OCI-LY3 (cell line): ENCODE results near the gene BANK1.

ENCODE experiments used
- H2AFZ ChIP-seq: fragments of 200-600, 300-600 bp; shearing (Covaris generic); 2 replicates; pipeline ENCODE4 v1.6.0; 2014; ENCODE audit warnings: antibody characterized with exemption, low read depth, low read length
- H3K27ac ChIP-seq: fragments of 200-600, 300-600 bp; sonication (generic); 2 replicates; pipeline ENCODE4 v1.5.1; 2014; ENCODE audit warnings: mild to moderate bottlenecking, low read length, moderate library complexity, mixed read lengths
- H3K27me3 ChIP-seq: fragments of 200-600, 300-600 bp; sonication (generic); 2 replicates; pipeline ENCODE4 v1.6.1; 2014; ENCODE audit warnings: low read depth, low read length, mixed read lengths
- H3K36me3 ChIP-seq: fragments of 200-600, 300-600 bp; sonication (generic); replicated peaks from 2 replicates; pipeline ENCODE3; 2014; ENCODE audit warnings: low read depth, low read length, mixed read lengths
- H3K4me1 ChIP-seq: fragments of 300-600, 200-600 bp; sonication (generic); 2 replicates; pipeline ENCODE4 v1.6.1; 2014; ENCODE audit warnings: low read length, mixed read lengths
- H3K4me2 ChIP-seq: fragments of 200-600, 300-600 bp; sonication (generic); 2 replicates; pipeline ENCODE4 v1.6.1; 2014; ENCODE audit warnings: low read length, mixed read lengths
- H3K4me3 ChIP-seq: fragments of 300-600, 200-600 bp; sonication (generic); 2 replicates; pipeline ENCODE4 v1.5.1; 2014; ENCODE audit warnings: antibody characterized with exemption, mild to moderate bottlenecking, low read length, moderate library complexity
- H3K79me2 ChIP-seq: fragments of 300-600, 200-600 bp; shearing (Covaris generic); 2 replicates; pipeline ENCODE4 v1.6.1; 2014; ENCODE audit warnings: mild to moderate bottlenecking, low read length, mixed read lengths
- H3K9ac ChIP-seq: fragments of 300-600, 200-600 bp; shearing (Covaris generic); 2 replicates; pipeline ENCODE4 v1.6.0; 2014; ENCODE audit warnings: mild to moderate bottlenecking, low read length, moderate library complexity
- H3K9me3 ChIP-seq: fragments of 200-600, 300-600 bp; shearing (Covaris generic); 2 replicates; pipeline ENCODE4 v1.6.1; 2014; ENCODE audit warnings: low read length, mixed read lengths; ENCODE audit not compliant: insufficient read depth
- H4K20me1 ChIP-seq: fragments of 200-600, 300-600 bp; sonication (generic); 2 replicates; pipeline ENCODE4 v1.6.1; 2016; ENCODE audit warnings: low read length, mixed read lengths; ENCODE audit not compliant: insufficient read depth
- EZH2phosphoT487 ChIP-seq: fragments of 200-600 bp; shearing (Covaris generic); IDR thresholded peaks from 2 replicates; pipeline ENCODE4 v1.6.1; 2018; ENCODE audit warnings: antibody characterized with exemption, mixed run types, low read depth
- TF ChIP-seq, protein P1 (sequence below): fragments of 200-600, 300-600 bp; sonication (generic); IDR thresholded peaks from 2 replicates; pipeline ENCODE4 v1.5.1; 2014; ENCODE audit warnings: antibody characterized with exemption, low read length, low read depth

Gene BANK1

DNA sequence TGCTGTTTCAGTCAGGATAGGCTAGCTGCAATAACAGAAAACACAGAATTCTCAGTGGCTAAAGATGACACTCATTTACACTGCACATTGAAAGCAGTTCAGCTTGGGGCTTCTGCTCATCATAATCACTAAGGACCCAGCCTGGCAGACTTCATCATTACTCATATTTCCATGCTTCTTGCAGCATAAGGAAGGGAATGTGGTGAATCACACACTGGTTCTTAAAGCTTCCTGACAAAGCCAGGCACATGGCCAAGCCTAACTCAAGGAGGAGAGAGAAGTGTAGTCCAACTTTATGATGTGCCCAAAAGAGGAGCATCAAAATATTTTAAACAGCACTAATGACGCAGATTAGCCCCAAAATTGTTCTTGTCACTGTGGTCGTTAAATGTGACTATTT lies 186.5 kb downstream of the BANK1 start:
- Histone ChIP-seq H3K9me3 (no peaks in the 10 kb centered on the region), H3K27me3 (no peaks in the 10 kb centered on the region), H3K36me3 (no peaks in the 10 kb centered on the region), H3K4me1 (peaks cover 8% of the 10 kb centered on the region), H3K79me2 (no peaks in the 10 kb centered on the region), H3K4me3 (no peak overlapping the region), H4K20me1 (no peaks in the 10 kb centered on the region), H2AFZ (no peak overlapping the region), H3K9ac (no peak overlapping the region), H3K27ac (no peak overlapping the region), H3K4me2 (no peak overlapping the region)
- no peak for TF ChIP-seq EZH2phosphoT487
- TF ChIP-seq, protein P1, sequence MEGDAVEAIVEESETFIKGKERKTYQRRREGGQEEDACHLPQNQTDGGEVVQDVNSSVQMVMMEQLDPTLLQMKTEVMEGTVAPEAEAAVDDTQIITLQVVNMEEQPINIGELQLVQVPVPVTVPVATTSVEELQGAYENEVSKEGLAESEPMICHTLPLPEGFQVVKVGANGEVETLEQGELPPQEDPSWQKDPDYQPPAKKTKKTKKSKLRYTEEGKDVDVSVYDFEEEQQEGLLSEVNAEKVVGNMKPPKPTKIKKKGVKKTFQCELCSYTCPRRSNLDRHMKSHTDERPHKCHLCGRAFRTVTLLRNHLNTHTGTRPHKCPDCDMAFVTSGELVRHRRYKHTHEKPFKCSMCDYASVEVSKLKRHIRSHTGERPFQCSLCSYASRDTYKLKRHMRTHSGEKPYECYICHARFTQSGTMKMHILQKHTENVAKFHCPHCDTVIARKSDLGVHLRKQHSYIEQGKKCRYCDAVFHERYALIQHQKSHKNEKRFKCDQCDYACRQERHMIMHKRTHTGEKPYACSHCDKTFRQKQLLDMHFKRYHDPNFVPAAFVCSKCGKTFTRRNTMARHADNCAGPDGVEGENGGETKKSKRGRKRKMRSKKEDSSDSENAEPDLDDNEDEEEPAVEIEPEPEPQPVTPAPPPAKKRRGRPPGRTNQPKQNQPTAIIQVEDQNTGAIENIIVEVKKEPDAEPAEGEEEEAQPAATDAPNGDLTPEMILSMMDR: no peak

DNA sequence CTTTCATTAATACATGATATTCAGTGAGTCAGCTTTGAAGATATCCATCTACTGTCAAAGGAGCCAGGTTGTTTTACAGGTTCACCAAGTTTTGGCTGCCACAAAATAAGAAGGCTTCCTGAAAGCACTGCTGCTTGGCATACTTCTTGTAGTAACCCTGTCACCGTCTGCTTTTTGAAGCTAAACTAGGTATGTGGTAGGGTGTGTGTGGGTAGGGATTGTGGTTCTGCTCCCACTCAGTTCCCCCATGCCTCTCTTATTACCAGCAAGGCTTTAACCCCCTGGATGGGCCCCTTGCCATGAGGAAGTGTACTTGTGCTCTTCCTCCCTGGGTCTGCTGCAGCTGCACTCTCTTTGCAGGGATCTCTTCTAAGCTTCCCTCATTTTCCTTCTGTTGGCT lies 191.2 kb downstream of the BANK1 start:
- H3K79me2 ChIP-seq: no peaks in the 10 kb centered on the region
- no peaks in the 10 kb centered on the region for H3K27me3 ChIP-seq
- no peaks in the 10 kb centered on the region for H4K20me1 ChIP-seq
- H3K27ac ChIP-seq: no peak overlapping the region
- no peak overlapping the region for H3K9ac ChIP-seq
- no peak overlapping the region for H3K4me2 ChIP-seq
- no peaks in the 10 kb centered on the region for H3K9me3 ChIP-seq
- H3K4me1 ChIP-seq: peaks cover 5% of the 10 kb centered on the region
- TF ChIP-seq, protein P1: no peak
- TF ChIP-seq EZH2phosphoT487: no peak
- no peak overlapping the region for H3K4me3 ChIP-seq
- H2AFZ ChIP-seq: 0 out of 2 replicates have a peak overlapping the region, but pooled peaks have one; percentile 26
- H3K36me3 ChIP-seq: peaks cover 4% of the 10 kb centered on the region

DNA sequence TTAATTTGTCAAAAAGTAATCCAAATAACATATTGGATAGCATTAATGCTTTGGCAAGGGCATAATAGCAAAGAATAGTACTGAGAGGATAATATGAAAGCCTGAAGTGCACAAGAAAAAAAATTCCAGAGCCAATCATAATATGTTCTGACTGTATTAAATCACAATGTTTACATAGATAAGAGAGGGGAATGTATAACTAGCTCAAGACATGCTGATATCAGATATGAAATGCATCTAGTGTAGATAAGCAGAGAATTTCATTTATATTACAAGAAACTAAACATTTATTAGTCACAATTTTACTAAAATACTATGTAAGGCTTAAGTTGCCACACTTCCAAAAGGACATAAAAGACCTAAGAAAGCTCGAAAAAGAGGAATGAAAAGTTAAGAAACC lies 193.3 kb downstream of the BANK1 start:
- no peaks in the 10 kb centered on the region for H3K9me3 ChIP-seq
- H4K20me1 ChIP-seq: no peaks in the 10 kb centered on the region
- H3K4me1 ChIP-seq: peaks cover 21% of the 10 kb centered on the region
- no peaks in the 10 kb centered on the region for H3K27me3 ChIP-seq
- H3K27ac ChIP-seq: no peak overlapping the region
- peaks cover 4% of the 10 kb centered on the region for H3K36me3 ChIP-seq
- H3K4me2 ChIP-seq: no peak overlapping the region
- no peak overlapping the region for H3K9ac ChIP-seq
- no peak overlapping the region for H2AFZ ChIP-seq
- TF ChIP-seq, protein P1: no peak
- TF ChIP-seq EZH2phosphoT487: no peak
- no peak overlapping the region for H3K4me3 ChIP-seq
- H3K79me2 ChIP-seq: no peaks in the 10 kb centered on the region

DNA sequence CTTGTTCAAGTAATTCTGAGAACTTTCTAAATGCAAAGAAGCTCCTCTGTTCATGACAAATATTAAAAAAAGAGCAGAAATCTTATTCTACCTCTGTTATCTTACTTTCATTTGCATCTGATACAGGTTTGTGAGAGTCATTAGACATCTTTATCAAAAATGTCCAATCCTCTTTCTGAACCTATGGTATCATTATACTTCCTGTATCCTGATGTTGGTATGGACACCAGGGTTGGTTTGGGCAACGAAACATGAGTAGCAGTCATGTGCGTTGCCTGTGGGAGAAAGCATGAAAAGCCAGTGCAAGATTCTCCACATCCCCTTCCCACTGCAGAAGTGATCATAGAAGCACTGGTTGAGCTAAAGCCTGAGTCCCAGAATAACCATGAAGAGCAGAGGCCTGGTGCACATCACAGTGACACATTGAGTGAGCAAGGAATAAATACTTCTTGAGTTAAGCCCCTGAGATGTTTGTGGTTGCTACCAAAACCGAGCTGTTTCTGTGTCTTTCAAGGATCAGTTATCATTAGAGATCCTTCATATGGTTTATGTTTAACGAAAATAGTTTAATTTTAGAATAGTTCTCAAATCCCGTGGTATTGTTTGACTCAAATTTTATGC lies 197.2 kb downstream of the BANK1 start:
- H3K9me3 ChIP-seq: no peaks in the 10 kb centered on the region
- H4K20me1 ChIP-seq: no peaks in the 10 kb centered on the region
- H3K27ac ChIP-seq: peak overlapping the region; percentile 32
- no peak overlapping the region for H3K9ac ChIP-seq
- H3K4me2 ChIP-seq: peak overlapping the region; percentile 47
- TF ChIP-seq, protein P1: no peak
- TF ChIP-seq EZH2phosphoT487: no peak
- H3K79me2 ChIP-seq: no peaks in the 10 kb centered on the region
- H3K4me3 ChIP-seq: no peak overlapping the region
- no peaks in the 10 kb centered on the region for H3K27me3 ChIP-seq
- H3K36me3 ChIP-seq: peaks cover 4% of the 10 kb centered on the region
- peaks cover 30% of the 10 kb centered on the region for H3K4me1 ChIP-seq
- no peak overlapping the region; the same call in 1 of the 2 replicates for H2AFZ ChIP-seq
